ENCODE data around the gene PTP4A2.

PTP4A2 gene

DNA sequence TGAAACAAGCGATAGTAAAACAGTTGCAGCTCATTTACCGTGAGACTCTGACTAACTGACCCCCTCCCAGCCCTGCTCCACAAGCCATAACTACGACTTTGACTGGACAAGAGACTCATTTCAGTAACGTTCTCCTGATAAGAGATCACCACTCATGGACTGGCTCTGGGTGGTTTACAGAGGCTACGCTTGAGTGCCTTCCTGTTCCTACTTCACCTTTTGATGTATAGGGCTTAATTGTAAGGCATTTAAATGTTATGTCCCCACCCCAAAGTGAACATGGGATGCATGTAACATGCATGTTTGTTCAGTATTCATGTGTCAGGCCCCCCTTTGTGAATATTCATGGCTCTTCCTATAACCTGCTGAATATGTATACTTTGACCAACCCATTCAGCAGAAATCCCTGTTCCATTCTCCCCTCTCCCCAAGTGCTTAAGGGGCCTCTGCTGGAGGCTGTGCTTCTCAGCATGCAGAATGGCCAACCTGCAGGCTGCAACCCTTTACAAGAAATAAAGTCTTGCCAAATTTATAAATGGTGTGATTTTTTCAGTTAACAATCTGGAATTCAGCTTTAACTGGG lies 71.6 kb downstream of the PTP4A2 start:
- Histone ChIP-seq H4K20me1 (ENCODE audit: insufficient read depth, low read length) (no peaks in the 10 kb centered on the region), H3K79me2 (ENCODE audit: insufficient read depth, low read length) (no peaks in the 10 kb centered on the region), H3K4me2 (ENCODE audit: insufficient read depth, low read length) (no peak overlapping the region), H3K4me3 (ENCODE audit: low read depth in 1 of 2, low read length in 2 of 2) (no peak overlapping the region), H3K36me3 (ENCODE audit: insufficient read depth, low read length) (no peaks in the 10 kb centered on the region), H3K4me1 (ENCODE audit: insufficient read depth, low read length) (no peaks in the 10 kb centered on the region), H3K9ac (ENCODE audit: low read depth, low read length) (no peak overlapping the region), H3K27me3 (ENCODE audit: insufficient read depth, low read length, poor library complexity) (no peaks in the 10 kb centered on the region), H2AFZ (ENCODE audit: low read depth, low read length) (no peak overlapping the region), H3K27ac (ENCODE audit: low read length) (no peak overlapping the region), H3K9me3 (ENCODE audit: insufficient read depth, low read length, severe bottlenecking) (no peaks in the 10 kb centered on the region)
- DNase-seq (no peak), ATAC-seq (ENCODE audit: insufficient read depth, low read depth) (no peak)
- no peak for TF ChIP-seq EZH2 (IDR thresholded peaks at IDR 0.05; ENCODE audit: borderline replicate concordance, low read depth, low read length, severe bottlenecking)
- TF ChIP-seq, protein P1, sequence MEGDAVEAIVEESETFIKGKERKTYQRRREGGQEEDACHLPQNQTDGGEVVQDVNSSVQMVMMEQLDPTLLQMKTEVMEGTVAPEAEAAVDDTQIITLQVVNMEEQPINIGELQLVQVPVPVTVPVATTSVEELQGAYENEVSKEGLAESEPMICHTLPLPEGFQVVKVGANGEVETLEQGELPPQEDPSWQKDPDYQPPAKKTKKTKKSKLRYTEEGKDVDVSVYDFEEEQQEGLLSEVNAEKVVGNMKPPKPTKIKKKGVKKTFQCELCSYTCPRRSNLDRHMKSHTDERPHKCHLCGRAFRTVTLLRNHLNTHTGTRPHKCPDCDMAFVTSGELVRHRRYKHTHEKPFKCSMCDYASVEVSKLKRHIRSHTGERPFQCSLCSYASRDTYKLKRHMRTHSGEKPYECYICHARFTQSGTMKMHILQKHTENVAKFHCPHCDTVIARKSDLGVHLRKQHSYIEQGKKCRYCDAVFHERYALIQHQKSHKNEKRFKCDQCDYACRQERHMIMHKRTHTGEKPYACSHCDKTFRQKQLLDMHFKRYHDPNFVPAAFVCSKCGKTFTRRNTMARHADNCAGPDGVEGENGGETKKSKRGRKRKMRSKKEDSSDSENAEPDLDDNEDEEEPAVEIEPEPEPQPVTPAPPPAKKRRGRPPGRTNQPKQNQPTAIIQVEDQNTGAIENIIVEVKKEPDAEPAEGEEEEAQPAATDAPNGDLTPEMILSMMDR (IDR thresholded peaks at IDR 0.05; ENCODE audit: borderline replicate concordance, extremely low read depth, low read length, poor library complexity, severe bottlenecking) = no peak

- Histone ChIP-seq H4K20me1 (ENCODE audit: insufficient read depth, low read length) (no peaks in the 10 kb centered on the region), H3K9me3 (ENCODE audit: insufficient read depth, low read length, severe bottlenecking) (no peaks in the 10 kb centered on the region), H3K27me3 (ENCODE audit: insufficient read depth, low read length, poor library complexity) (no peaks in the 10 kb centered on the region), H3K27ac (ENCODE audit: low read length) (no peak overlapping the region), H3K36me3 (ENCODE audit: insufficient read depth, low read length) (no peaks in the 10 kb centered on the region), H3K4me2 (ENCODE audit: insufficient read depth, low read length) (no peak overlapping the region), H3K9ac (ENCODE audit: low read depth, low read length) (no peak overlapping the region), H3K4me1 (ENCODE audit: insufficient read depth, low read length) (no peaks in the 10 kb centered on the region), H3K4me3 (ENCODE audit: low read depth in 1 of 2, low read length in 2 of 2) (no peak overlapping the region), H3K79me2 (ENCODE audit: insufficient read depth, low read length) (no peaks in the 10 kb centered on the region), H2AFZ (ENCODE audit: low read depth, low read length) (no peak overlapping the region)
- DNase-seq (no peak), ATAC-seq (ENCODE audit: insufficient read depth, low read depth) (no peak)
- no peak for TF ChIP-seq EZH2 (IDR thresholded peaks at IDR 0.05; ENCODE audit: borderline replicate concordance, low read depth, low read length, severe bottlenecking)
- TF ChIP-seq, protein P1 (IDR thresholded peaks at IDR 0.05; ENCODE audit: borderline replicate concordance, extremely low read depth, low read length, poor library complexity, severe bottlenecking) = no peak
Measured at GRCh38 chr1:31865728-31866449, 72.3 kb downstream of the PTP4A2 start.

- Histone ChIP-seq H4K20me1 (ENCODE audit: insufficient read depth, low read length) (no peaks in the 10 kb centered on the region), H3K9me3 (ENCODE audit: insufficient read depth, low read length, severe bottlenecking) (no peaks in the 10 kb centered on the region), H3K27ac (ENCODE audit: low read length) (no peak overlapping the region), H3K4me3 (ENCODE audit: low read depth in 1 of 2, low read length in 2 of 2) (no peak overlapping the region), H3K4me1 (ENCODE audit: insufficient read depth, low read length) (no peaks in the 10 kb centered on the region), H2AFZ (ENCODE audit: low read depth, low read length) (no peak overlapping the region), H3K9ac (ENCODE audit: low read depth, low read length) (no peak overlapping the region), H3K79me2 (ENCODE audit: insufficient read depth, low read length) (no peaks in the 10 kb centered on the region), H3K27me3 (ENCODE audit: insufficient read depth, low read length, poor library complexity) (no peaks in the 10 kb centered on the region), H3K36me3 (ENCODE audit: insufficient read depth, low read length) (no peaks in the 10 kb centered on the region), H3K4me2 (ENCODE audit: insufficient read depth, low read length) (no peak overlapping the region)
- TF ChIP-seq, protein P1 (IDR thresholded peaks at IDR 0.05; ENCODE audit: borderline replicate concordance, extremely low read depth, low read length, poor library complexity, severe bottlenecking) = no peak
- TF ChIP-seq EZH2 (IDR thresholded peaks at IDR 0.05; ENCODE audit: borderline replicate concordance, low read depth, low read length, severe bottlenecking) = no peak
- ATAC-seq (ENCODE audit: insufficient read depth, low read depth) (no peak), DNase-seq (no peak)
Measured at GRCh38 chr1:31862071-31862470, 76.1 kb downstream of the PTP4A2 start.

Data from DND-41 (cell line).